ENCODE data around the gene RSL24D1.

Gene RSL24D1
- total RNA-seq, result 153 to 157 reads per million in 2 donors

DNA sequence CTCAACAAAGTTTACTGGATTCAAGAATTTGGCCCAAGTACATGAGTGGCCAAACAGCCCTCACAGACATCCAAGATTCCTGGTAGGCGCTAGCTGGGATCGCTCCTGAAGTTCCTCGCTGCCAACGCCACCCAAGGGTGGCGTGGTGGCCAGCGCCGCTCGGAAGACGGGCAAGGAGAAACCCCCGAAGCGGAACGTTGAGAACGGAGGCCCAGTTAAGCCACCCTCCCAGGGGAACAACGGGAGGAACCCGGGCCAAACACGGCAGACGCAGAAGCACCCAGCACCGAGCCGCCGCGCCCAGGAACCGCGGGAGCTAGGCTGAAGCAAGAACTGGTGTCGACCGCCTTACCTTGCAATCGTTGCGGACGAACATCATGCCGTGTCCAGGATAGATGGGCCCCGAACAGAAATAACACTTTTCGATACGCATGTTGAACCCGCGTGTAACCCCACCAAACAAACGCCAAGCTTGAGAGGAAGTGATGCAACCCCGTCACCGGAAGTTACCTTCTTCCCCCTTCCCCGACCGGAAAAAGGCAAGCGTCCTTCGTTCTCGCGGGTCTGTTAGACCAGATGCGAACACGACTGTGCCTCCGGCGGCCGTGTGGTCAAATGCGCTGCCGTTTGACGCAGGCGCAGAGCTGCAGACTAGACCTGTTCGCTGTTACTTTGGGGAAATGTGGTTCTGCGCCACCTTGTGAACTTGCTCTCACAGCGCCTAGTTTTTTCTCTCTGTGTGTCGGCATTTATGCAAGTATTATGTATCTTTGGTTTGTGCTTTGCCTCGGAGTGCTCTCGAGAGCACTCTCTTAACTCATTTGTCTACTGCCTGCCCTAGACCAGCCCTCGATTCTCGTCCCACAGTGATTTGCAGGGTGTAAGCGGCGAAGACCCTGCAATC, at the start of gene RSL24D1:
TSS of gene RSL24D1 (minus strand) at position 484 of the 904 bp plus-strand sequence. CDS start at position 433, 51 bp downstream.
- peak; percentile 85 for DNase-seq

DNA sequence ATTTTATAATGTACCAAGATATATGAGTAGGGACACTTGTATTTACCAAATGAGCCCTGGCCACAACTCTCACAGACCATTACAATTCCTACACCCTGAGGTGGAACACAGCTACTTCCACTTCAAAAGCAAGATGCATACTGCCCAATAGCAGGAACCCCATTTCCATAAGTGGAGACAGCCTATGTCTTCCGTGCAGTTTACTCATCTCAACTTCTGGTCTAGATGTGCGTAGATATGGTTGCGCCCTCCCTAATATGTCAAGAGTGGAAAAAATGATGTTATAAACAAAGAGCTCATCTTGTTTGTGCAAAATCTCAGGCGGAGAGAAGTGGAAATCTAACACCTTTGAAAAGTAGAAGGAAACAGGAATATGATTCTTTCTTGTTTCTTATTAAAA, 48.3 kb upstream of the RSL24D1 start:
- no peak for DNase-seq

DNA sequence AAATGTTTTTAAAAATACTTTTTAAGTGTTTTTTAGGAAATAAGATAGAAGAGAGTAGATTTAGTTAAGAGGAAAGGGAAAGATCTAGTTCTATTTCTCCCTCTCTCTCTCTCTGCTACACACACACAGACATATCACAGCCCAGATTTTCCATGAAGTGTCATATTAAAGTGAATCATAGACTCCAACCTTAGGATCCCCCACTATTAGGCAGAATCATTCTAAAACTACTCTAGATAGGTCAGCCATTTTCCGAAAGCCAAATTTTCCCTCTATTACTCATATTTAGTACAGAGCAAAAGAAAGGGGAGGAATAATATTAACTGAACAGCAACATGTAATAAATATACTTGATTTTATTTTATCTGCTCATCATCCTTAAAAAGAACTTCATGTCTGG, 45.1 kb upstream of the RSL24D1 start:
- DNase-seq, result no peak

DNA sequence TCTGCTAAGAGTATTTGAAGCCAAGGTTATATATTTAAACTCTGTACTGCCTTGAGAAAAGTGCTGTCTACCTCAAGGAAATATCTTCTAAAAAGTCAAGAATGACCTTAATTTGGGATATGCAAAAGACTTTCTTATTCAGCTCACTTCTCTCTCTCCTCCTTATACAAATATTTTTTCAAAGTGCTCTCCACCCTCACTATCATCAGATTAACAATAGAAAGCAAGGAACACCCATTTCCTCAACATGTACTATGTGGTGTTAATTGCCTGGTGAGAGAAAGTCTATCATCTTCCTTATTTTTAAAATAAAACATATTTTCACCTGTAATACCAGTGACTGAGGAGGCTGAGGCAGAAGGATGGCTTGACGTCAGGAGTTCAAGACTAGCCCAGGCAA, 44.4 kb upstream of the RSL24D1 start:
- DNase-seq, result no peak

DNA sequence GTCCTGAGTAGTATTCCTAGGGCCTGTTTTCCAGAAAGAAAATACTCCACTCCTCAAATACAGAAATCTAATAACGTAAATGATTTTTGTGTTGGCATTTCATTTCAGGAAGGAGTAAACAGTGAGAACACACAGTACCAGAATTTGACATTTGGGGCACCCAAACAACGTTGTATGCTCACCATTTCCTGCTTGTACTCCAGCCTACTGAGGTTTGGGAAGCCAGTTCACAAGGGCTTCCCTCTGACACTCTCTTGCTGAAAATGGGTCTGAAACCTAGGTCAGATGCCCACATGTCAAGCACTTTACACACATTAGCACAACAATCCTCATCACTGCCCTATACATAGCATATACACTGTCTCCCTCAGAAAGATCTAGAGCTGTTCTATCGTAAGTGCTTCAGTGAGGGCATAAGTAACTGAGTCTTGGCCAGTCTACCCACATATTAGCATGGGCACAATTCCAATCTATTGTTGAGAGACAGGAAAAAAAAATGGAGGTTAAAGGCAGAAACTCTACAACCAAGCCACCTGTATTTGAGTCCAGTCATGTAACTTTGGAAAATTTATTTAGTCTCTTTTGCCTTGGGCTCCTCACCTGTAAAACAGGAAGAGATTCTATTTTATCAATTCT, 43.5 kb upstream of the RSL24D1 start:
- no peak for DNase-seq

DNA sequence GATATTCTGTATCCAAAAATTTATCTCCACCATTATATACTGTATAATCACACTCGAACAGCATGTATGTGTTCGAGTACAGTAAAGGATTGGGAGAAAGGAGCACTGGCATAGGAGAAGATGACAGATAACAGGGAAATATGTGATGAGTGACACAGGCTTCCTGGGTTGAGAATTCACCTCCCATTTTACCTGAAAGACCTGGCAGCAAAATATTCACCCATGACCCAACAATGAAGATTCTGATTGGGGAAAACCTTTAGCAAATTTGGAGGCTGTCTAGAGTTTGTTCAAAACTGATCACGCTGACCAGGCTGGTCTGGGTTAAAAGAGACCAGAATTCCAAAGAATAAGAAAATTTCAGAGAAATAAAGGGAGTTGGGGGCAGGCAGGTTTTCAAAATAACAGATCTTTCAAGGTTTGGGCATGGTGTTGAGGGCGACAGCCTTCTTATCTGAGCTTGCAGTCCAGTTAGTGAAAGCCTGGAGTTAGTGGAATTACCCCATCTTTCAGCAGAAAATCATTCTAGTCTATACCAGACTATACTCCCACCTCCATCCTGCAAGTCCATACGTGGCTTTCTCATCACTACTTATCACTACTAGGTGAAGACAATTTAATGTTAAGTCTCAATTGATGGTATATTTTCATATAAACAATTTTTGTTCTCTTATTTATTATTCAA, 42.8 kb upstream of the RSL24D1 start:
- DNase-seq, result no peak

DNA sequence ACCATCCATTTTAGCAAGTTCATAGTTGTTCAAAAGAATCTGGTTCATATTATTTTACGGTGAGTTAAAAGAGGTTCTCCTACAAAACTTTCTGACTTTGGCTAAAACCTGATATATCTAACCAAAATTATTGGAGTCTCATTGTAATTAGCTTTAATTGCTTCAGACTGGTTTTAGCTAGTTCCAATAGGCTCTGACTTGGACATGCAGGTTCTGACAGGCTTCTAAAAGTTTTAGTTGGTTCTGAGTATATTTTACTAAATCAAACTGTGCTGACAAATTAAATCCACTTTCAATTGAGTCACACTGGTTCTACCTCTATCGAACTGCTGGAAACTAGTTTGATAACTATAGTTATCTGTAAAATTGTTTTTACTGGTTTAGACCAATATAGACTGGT, 42.1 kb upstream of the RSL24D1 start:
- DNase-seq, result no peak

DNA sequence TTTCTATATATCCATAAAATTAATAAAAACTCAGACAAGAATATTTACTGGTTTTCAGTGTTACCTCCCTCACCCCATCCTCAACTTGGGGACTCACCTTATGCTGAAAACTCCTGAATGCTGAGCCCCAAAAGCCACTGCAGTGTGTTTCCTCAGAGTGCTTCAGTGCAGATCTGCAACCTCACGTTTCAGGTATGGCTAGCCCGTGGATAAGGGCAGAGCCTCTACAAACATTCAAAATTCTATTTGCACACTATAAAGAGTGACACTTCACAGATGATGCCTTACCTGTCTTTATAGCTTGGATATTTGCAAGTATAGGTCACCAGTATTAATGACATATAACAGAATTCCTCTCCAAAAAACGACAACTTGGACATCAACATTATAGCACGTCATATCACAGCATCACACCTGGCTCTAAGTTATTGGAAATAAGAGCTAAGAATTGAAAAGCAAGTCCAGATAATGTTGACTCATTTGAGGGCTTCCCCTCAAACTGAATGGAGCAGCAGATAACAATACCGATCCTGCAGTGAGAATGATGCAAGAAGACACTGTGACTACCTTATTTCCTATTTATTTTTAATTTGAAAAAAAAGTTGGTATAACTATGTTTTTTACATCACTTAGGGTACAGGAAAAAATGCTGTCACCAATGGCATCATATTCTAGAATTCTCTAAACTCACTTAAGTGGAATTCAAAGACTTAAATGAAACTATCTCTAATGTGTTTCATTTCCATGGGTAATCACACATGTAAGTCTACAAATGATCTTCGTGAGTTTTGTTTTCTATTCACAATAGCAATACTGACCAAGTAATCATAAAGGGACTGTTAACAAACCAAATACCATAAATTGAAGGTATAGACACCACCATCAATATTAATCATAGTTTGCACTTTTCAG, 40.7 kb upstream of the RSL24D1 start:
- no peak for DNase-seq

DNA sequence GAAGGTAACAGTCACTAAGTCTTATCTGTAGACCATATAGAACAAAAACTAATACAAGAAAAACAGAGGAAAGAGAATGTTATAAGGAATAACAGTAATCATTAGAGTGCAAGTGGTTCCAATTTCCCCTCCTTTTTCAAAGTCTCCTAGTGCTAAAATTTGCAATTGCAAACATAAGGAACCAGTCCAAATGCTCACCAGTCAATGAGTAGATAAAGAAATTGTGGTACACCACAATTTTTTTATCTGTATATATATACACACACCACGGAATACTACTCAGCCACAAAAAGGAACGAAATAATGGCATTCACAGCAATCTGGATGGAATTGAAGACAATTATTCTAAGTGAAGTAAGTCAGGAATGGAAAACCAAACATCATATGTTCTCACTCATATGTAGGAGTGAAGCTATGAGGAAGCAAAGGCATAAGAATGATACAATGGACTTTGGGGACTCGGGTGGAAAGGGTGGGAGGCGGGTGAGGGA, 38.9 kb upstream of the RSL24D1 start:
- DNase-seq, result no peak

DNA sequence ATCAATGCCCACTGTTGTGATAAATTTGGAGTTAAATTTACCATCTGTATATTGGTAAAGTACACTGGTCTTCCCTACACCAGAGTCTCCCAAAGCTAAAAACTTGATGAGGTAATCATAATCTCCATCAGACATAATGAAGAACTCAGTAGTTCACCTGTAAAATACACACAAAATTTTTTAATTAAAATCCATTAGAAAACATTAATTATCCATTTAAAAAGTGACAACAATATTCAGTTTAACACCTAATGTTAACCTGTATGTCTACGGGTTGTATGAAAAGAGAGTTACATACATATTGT, 38.0 kb upstream of the RSL24D1 start:
- DNase-seq, result no peak

DNA sequence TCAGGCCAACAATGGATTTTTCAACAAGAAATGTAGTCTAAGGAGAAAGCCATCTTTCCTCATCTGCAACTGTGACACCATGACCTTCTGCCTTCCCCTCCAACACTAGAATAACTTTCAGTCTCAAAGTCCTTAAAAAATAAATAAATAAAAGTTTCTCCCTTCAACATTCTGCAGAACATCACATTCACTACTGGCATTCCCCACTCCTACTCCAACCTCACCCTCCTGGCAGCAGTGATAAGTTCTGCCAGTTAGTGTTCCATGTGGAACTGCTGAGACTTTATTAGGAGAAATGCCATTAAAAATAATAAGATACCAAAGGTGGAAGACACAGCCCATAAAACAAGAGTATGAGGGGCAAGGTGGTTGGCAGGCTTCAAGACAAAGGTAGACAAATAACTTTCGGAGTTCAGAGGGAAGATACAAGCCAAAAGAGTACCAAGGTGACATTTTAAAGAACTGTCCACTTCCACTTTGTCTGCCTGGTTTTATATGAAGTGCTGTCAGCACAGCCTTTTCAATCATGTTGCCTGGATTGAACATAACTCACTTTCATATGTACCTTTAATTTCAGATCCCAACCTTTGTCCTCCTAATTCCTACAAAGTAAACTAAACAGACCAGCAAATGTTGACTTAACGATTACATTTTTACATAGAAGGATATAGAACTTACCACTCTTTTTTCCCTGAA, 37.5 kb upstream of the RSL24D1 start:
- DNase-seq, result no peak

DNA sequence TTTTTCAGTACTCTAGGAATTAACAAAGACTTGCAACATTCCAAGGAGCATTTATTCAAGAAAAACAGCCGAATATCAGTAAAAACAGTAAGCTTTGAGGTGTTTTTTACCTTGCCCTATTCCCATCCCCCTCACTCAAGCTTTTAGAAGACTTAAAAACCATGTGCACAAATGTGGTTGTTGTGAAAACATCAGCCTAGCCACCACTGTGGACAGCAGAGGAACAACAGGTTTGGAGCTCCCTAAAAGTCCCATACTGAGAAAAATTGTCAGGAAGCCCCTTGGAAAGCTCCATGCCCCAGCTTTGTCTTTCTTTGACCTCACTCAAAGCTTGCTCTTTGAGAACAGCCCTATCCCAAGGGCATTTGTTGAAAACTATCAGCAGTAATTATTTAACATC, 34.7 kb upstream of the RSL24D1 start:
- no peak for DNase-seq

DNA sequence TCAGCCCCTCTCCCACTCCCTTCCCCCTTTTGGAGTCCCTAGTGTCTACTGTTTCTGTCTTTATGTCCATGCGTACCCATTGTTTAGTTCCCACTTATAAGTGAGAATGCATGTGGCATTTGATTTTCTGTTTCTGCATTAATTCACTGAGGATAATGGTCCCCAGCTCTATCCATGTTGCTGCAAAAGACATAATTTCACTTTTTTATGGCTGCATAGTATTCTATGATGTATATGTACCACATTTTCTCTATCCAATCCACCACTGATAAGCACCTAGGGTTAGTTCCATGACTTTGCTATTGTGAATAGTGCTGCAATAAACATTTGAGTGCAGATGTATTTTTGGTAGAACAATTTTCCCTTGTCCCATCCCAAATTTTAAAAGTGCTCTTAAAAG, 34.2 kb upstream of the RSL24D1 start:
- no peak for DNase-seq

DNA sequence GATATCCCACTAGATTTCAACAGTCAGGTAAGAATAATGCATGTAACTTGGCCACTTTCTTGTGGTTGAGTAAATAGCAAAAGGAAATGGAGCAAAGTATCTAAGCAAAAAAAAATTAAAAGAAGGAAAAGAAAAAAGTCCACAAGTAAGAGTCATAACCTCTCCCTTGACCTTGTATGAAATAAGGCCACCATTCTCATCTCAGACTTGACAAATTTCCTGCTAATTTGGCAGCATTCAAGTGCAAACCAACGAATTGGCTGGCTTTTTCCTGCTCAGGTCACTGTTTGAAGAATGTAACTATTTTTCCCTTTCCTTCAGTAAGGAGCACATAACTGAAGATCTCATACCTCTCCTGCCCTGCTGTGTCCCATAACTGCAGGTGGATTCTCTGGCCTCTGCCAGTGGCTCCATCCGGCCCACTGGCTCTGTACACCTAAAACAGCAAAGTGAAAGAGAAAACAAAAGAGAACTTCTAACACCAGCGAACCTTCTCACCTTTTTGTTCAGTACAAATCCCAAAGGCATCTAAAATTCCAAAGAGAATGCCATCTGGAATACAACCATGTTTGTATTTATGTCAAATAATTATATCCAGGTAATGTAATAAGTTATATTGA, 33.4 kb upstream of the RSL24D1 start:
- no peak for DNase-seq

DNA sequence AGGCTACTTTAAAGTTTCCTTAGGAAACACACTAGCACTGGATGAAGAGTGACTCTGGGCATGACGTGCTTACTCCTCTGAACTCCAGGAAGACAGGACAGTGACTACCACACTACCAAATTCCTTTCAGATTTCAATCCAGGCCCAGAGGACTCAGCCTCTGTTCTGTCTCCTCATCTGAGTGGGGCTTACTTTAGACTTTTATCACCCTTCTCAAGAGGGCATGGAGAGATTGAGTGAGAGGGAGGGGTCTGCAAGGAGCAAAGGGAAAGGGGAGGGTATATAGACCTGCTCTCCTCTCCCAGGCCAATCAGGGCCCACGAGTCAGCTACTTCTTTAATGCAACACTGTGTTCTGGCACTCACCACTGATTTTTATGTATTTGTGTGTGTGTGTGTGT, 29.4 kb upstream of the RSL24D1 start:
- no peak for DNase-seq

DNA sequence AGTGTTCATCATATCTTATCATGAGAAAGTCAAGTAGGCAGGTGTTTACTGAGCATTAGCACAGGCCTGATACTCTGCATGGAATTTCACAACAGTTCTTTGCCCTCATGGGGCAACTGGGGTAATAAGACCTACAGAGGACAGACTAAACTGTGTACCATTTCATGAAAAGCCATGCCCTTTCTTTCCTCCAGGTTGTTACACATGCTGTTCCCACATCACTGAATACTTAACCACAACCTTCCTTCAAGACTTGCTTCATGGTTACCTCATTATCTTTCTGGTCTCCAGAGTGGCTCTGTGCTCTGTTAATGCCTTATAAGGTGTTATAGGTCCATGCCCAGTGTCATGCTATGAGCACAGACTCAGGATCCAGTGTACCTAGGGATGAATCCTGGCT, 28.2 kb upstream of the RSL24D1 start:
- no peak for DNase-seq

DNA sequence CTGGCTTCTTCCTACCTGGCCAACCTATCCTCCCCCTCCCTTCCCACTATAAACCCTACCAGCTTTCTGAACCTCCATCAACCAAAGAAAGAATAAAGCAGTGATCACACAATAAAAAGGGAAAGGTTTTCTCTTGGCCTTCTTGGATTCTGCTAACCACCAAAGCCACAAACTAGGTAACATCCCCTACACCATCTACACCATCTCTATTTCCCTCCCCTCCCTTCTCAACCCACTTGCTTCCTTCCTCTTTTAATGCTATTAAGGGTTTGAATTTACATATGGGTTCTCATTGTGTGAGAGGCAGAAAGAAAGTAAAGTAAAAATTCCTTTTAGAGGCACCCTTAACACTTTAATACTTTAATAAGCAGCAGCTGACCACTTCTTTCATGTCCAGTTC, 25.8 kb upstream of the RSL24D1 start:
- DNase-seq, result no peak

DNA sequence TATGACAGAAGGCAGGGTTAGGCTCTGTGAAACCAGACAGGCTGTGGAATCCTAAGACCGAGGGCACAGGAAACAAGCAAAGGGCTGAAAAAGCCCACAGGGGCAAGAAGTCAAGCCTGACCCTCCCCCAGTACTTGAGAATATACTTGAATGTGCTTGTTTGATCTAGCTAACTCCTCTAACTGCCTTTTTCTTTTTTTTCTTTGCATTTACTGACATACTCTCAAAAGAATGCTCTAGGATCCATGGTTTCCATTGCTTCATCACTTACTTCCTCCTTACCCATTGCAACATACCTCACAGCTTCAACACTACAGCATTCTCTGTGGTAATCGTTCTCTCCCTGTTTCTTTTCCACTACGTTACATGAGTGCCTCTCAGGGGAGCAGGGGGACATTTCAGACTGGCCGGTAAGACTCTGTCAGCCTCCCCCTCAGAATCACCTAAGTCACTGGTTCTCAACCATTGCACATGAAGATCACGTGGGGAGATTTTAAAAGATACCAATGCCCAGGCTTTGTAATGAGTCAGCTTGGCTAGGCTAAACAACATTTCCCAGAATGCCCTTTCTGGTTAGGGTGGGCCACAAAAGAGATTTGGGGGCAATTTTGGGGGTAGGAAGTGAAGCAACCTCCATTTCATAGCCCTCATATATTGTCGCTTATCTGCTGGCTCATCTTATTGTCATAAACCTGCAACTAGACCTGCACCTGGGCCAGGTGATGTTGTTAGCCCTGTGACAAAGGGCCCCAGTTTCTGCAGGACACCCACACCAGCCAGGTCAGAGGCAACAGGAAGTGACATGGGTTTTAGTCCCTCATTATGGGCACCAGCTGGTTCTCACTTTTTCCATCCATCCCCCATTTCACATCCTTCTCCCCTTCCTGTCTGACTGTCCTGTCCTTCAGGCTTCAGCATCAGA, 24.6 kb upstream of the RSL24D1 start:
- no peak for DNase-seq

DNA sequence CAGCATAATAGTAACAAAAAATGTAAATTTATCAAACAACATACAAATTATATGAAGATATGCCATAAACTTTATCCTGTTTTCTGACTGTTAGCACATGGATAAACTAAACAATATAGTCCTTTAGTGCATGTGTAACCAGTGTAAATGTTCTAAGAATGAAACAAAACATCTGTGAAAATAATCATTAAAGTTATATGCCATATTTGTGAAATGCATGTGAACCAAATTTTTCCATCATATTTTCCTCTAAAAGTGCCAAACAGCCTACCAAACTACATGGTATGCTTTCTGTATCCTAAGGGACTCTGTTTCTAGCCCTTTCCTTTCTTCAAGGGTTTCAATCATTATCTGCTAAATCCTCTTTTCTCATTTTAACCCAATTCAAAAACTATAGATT, 23.9 kb upstream of the RSL24D1 start:
- no peak for DNase-seq

DNA sequence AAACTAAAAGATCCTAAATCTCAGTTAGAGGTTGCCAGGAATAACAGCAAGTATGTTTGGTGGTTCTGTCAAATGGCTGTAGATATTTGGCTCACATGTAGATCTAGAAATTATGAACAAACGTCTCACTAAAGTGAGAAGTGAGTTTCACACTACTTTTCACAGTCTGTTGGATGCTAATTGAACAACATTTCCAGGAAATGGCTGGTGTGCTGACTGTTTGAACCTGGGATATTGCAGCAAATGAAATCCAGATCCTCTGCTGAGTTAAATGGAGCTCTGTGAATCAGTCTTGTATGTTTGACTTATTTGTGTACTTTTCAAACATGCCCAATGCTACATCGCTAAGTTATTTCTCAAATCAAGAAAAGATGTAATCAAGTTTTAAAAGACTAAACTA, 21.3 kb upstream of the RSL24D1 start:
- DNase-seq, result no peak

Data from activated gamma-delta T cell (primary cell).